GM12878 (cell line): ENCODE results near the gene DUOXA1.

Experiments used
- E4F1 ChIP-seq: fragments of 450-650 bp; IDR thresholded peaks from 2 replicates; pipeline ENCODE4 v1.6.1; 2018; ENCODE audit warnings: borderline replicate concordance, mild to moderate bottlenecking; ENCODE audit not compliant: partially characterized antibody
- FOXM1 ChIP-seq: IDR thresholded peaks from 2 replicates; pipeline ENCODE4 v1.6.1; 2012; ENCODE audit warnings: low read depth, mild to moderate bottlenecking, inconsistent platforms, low read length, moderate library complexity
- MXI1 ChIP-seq: fragments of 150-350 bp; IDR thresholded peaks from 2 replicates; pipeline ENCODE4 v1.6.1; 2011; ENCODE audit warnings: low read depth, mild to moderate bottlenecking, inconsistent platforms, low read length, improper control_type of control experiment
- PAX8 ChIP-seq: fragments of 450-650 bp; IDR thresholded peaks from 2 replicates; pipeline ENCODE4 v1.6.1; 2017; ENCODE audit warnings: mild to moderate bottlenecking, moderate library complexity
- POLR2A ChIP-seq: IDR thresholded peaks from 2 replicates; pipeline ENCODE4 v1.6.1; 2011; ENCODE audit warnings: low read depth, mild to moderate bottlenecking, low read length
- RBBP5 ChIP-seq: fragments of 200-600 bp; sonication (generic); conservative IDR thresholded peaks from 2 replicates; pipeline ENCODE4 v1.6.1; 2016
- RCOR1 ChIP-seq: conservative IDR thresholded peaks from 2 replicates; pipeline ENCODE4 v1.6.1; 2012; ENCODE audit warnings: low read depth, low read length, improper control_type of control experiment
- SIX5 ChIP-seq: IDR thresholded peaks from 2 replicates; pipeline ENCODE4 v1.6.1; 2011; ENCODE audit warnings: mild to moderate bottlenecking, low read depth, low read length, moderate library complexity; ENCODE audit not compliant: severe bottlenecking
- SP1 ChIP-seq: IDR thresholded peaks from one replicate; pipeline ENCODE4 v1.6.1; 2011; ENCODE audit warnings: low read depth, low read length
- SUZ12 ChIP-seq: fragments of 200-600 bp; sonication (generic); IDR thresholded peaks from one replicate; pipeline ENCODE4 v1.6.1; 2018; ENCODE audit warnings: antibody characterized with exemption, mild to moderate bottlenecking; ENCODE audit not compliant: unreplicated experiment
- TF ChIP-seq, protein P1 (sequence below), 3 experiments: IDR thresholded peaks in 2 of 3; conservative IDR thresholded peaks in 1 of 3; 2 replicates each; pipeline ENCODE4 v1.5.1; 2011; ENCODE audit warnings: low read depth in 3 of 3, low read length in 3 of 3, mild to moderate bottlenecking in 3 of 3, control low read depth in 2 of 3, moderate library complexity in 2 of 3, inconsistent platforms in 1 of 3, mixed read lengths in 1 of 3; ENCODE audit not compliant: control insufficient read depth in 2 of 3, insufficient read depth in 1 of 3; ENCODE audit errors: extremely low read depth in 1 of 3
- TF ChIP-seq, protein P2 (sequence below): IDR thresholded peaks from 2 replicates; pipeline ENCODE4 v1.6.1; 2011; ENCODE audit warnings: low read depth, mild to moderate bottlenecking, low read length, moderate library complexity, borderline replicate concordance; ENCODE audit errors: extremely low read depth
- TF ChIP-seq, protein P3 (sequence below): fragments of 450-650 bp; IDR thresholded peaks from 2 replicates; pipeline ENCODE4 v1.6.1; 2016; ENCODE audit warnings: mild to moderate bottlenecking

GRCh38 chr15:45163508-45163856, 33.8 kb upstream of the DUOXA1 start:
- TF ChIP-seq RCOR1 (no peak), FOXM1 (no peak), MXI1 (no peak), SP1 (no peak), POLR2A (no peak), RBBP5 (no peak), SUZ12 (no peak), PAX8 (no peak), SIX5 (no peak), E4F1 (no peak)
- TF ChIP-seq, protein P1, sequence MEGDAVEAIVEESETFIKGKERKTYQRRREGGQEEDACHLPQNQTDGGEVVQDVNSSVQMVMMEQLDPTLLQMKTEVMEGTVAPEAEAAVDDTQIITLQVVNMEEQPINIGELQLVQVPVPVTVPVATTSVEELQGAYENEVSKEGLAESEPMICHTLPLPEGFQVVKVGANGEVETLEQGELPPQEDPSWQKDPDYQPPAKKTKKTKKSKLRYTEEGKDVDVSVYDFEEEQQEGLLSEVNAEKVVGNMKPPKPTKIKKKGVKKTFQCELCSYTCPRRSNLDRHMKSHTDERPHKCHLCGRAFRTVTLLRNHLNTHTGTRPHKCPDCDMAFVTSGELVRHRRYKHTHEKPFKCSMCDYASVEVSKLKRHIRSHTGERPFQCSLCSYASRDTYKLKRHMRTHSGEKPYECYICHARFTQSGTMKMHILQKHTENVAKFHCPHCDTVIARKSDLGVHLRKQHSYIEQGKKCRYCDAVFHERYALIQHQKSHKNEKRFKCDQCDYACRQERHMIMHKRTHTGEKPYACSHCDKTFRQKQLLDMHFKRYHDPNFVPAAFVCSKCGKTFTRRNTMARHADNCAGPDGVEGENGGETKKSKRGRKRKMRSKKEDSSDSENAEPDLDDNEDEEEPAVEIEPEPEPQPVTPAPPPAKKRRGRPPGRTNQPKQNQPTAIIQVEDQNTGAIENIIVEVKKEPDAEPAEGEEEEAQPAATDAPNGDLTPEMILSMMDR (IDR thresholded peaks at IDR 0.05 in 2 of 3, conservative IDR thresholded peaks at IDR 0.05 in 1 of 3; ENCODE audit: control insufficient read depth in 2 of 3, extremely low read depth in 1 of 3, insufficient read depth in 1 of 3, low read depth in 3 of 3, low read length in 3 of 3): no peak
- TF ChIP-seq, protein P2, sequence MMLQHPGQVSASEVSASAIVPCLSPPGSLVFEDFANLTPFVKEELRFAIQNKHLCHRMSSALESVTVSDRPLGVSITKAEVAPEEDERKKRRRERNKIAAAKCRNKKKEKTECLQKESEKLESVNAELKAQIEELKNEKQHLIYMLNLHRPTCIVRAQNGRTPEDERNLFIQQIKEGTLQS: no peak
- TF ChIP-seq, protein P3, sequence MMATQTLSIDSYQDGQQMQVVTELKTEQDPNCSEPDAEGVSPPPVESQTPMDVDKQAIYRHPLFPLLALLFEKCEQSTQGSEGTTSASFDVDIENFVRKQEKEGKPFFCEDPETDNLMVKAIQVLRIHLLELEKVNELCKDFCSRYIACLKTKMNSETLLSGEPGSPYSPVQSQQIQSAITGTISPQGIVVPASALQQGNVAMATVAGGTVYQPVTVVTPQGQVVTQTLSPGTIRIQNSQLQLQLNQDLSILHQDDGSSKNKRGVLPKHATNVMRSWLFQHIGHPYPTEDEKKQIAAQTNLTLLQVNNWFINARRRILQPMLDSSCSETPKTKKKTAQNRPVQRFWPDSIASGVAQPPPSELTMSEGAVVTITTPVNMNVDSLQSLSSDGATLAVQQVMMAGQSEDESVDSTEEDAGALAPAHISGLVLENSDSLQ: no peak
